HS-27A (cell line): ENCODE data around the gene POLRMT.
"Not testable (repeated sequence)": the region's sequence is repeated elsewhere in the genome, so short reads cannot be mapped to it uniquely, and the experiment has no call there.

Experiments
- DNase-seq: peaks from one replicate; pipeline ENCODE4 v3.0.0-alpha.2; 2012; ENCODE audit warnings: low read depth, missing footprints

The POLRMT gene

DNA sequence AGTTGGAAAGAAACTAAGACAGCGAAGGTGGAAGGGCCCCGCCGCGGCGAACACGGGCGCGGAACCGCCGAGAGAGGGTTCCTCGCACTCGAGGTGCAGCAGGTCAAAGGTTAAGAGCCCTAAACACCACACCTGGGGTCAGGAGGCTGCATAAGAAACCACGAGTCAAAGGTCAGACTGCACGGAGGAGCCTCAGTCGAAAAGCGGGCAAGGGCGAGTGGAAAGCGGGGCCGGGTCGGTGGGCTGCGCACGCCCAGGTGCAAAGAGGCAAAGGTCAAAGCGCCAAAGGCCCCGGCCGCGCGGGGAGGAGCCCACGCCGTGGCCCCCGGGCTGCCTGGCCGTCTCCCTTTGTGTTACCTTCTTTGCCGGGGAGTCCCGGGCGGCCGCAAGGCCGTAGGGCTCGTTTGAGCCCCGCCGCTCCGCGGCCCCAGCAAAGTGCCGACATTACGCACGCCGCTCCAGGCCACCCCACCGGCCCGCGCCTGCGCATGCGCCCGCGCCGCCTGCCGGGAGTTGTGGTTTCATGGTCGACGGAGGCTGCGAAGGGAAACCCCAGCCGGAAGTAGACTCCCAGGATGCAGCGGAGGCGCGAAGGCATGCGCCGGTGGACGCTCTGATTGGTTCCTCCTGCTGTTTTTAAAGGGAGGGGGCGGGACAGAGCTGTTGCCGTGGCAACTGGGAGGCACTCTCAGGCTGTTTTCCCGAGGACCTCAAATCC lies at the start of gene POLRMT:
TSS of gene POLRMT (minus strand) at position 470 of the 718 bp plus-strand sequence. CDS start at position 445, 25 bp downstream.
- DNase-seq, result peak; percentile 88

DNA sequence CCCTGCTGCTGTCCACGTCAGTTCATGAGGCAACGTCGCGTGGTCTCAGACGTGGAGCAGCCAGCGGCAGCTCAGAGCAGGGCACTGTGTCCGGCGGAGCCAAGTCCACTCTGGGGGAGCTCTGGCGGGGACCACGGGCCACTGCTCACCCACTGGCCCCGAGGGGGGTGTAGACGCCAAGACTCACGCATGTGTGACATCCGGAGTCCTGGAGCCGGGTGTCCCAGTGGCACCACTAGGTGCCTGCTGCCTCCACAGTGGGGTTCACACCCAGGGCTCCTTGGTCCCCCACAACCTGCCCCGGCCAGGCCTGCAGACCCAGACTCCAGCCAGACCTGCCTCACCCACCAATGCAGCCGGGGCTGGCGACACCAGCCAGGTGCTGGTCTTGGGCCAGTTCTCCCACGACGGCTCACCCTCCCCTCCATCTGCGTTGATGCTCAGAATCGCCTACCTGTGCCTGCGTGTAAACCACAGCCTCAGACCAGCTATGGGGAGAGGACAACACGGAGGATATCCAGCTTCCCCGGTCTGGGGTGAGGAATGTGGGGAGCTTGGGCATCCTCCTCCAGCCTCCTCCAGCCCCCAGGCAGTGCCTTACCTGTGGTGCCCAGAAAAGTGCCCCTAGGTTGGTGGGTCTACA lies 49.5 kb upstream of the POLRMT start:
- no peak for DNase-seq

DNA sequence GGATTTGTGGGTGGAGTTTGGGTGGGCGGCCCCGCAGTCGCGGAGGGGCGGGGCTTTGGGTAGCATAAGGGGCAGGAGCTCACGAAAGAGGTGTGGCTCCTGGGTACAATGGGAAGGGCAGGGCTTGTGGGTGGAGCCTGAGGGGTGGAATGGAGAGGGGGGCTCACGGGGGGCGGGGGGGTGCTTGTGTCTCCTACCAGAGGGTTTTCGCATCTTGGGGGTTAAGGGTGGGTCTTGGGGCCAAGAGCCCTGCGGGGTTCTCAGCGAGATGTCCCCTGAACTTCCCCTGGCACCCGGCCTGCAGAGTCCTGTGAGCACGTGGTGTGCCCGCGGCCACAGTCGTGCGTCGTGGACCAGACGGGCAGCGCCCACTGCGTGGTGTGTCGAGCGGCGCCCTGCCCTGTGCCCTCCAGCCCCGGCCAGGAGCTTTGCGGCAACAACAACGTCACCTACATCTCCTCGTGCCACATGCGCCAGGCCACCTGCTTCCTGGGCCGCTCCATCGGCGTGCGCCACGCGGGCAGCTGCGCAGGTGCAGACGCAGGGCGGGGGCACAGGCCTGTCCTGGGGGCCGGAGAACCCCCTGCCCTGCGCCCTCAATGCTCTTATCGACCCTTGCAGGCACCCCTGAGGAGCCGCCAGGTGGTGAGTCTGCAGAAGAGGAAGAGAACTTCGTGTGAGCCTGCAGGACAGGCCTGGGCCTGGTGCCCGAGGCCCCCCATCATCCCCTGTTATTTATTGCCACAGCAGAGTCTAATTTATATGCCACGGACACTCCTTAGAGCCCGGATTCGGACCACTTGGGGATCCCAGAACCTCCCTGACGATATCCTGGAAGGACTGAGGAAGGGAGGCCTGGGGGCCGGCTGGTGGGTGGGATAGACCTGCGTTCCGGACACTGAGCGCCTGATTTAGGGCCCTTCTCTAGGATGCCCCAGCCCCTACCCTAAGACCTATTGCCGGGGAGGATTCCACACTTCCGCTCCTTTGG lies 48.0 kb upstream of the POLRMT start:
- no peak for DNase-seq

DNA sequence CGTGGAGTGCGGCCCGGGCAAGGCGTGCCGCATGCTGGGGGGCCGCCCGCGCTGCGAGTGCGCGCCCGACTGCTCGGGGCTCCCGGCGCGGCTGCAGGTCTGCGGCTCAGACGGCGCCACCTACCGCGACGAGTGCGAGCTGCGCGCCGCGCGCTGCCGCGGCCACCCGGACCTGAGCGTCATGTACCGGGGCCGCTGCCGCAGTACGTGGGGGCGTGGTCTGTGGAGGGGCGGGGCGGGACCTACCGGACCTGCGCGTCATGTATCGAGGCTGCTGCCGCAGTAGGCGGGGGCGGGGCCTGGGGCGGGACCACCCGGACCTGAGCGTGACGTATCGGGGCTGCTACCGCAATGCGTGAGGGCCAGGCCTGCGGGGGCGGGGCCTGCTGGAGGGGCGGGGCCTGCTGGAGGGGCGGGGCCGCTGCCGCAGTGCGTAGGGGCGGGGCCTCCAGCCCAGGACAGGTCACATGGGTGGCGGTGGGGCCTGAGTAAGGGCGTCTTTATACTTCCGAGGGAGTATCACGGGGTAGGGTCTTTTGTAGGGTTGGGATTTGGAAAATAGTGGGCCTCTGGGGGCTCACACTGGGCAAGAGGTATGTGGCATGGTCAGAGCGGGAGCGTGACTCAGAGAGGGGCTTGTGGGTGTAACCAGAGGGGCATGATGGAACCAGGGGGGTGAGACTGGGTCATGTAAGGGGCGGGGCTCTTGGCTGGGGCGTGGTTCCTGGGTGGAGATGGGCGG lies 47.1 kb upstream of the POLRMT start:
- DNase-seq, result peak; percentile 79

DNA sequence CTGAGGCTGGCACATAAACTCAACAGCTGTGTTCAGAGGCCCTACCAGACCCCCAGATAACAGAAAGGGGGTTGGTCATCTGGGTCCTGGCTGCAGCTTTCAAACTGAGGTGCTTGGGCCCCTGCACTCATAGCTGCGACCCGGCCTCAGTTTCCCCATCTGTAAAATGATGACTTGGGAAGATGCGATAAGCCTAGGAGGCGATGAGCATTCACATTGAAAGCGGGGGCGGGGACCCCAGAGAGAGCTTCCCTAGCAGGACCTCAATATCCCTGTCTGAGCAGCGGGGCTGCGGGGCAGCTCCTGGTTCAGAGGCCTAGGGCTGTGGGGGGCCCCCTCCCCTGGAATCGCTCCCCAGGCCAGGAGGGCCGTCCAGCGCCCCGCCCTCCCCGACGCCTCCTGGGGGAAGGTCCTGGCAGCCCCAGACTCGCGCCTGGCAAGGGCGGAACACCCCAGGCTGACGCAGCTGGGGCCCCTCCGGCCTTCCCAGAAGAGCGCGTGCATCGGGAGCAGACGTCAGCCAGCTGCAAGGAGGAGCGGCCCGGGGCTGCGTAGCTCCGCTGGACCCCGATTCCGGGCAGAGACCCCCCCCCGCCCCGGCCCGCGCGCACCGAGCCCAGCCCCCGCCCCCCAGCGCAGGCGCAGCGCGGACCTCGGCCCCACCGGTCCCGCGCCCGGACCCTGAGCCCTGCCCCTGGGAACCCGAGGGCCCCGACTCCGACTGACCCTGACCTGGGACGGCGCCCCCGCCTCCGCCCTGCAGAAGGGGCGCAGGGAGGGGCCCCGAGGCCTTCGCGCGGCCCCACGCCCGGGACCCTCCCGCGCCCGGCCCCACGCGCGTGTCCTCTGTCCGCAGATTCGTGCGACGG lies 46.3 kb upstream of the POLRMT start:
- DNase-seq, result no peak

DNA sequence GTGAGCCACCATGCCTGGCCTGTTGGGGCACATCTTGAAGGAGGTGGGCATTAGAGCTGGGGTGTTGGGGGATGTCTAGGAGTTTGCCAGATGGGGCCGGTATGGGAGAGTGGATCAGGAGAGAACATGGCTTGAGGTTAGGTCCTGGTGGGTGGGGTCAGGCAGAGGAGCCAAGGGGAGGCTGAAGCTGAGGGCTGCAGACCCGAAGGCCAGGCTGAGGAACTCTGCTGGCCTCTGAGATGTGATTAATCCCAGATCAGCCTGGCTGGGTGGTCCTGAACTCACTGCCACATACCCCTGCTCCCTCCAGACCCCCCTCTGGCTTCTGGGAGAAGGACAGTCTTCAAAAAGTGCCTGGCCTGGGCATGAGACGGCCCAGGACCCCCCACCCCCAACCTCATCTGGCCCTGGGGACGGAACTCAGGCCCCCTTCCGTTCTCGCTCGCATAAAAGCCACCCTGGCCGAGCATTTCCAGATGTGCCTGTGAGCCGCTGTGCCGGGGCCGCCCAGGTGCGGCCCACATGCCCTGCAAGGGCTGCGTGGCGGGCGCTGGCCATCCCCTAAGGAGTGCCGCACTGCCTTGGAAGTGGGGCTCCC lies 45.6 kb upstream of the POLRMT start:
- no peak for DNase-seq

DNA sequence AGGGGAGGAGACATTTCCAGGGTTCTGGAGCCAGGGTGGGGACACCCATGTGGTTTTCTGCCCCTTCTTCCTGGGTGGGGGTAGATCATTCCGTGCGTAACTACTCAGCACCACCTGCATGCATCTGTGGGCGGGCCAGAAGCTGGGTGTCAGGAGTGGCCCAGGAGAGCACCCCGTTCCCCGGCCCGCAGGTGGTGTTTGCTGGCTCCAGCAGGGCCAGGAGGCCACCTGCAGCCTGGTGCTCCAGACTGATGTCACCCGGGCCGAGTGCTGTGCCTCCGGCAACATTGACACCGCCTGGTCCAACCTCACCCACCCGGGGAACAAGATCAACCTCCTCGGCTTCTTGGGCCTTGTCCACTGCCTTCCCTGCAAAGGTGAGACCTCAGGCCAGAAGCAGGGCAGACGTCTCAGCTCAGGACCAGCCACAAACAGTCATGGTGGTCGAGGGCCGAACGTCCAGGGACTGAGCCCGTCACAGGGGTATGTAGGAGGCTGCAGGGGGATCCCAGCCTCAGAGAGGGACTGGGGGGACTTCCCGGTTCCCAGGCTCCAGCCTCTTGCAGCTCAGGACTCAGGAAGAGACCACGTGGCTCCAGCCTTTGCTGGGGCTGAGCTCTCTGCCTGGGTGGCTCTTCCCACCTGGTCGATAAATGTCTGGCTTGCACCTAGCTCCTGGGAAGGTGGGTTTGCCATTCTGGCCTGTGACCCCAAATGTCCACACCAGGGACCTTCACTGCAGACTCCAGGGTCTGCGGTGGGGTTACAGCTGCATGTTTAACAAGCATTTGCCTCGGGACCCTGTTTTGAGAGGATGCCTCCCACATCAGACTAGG lies 44.5 kb upstream of the POLRMT start:
- no peak for DNase-seq

DNA sequence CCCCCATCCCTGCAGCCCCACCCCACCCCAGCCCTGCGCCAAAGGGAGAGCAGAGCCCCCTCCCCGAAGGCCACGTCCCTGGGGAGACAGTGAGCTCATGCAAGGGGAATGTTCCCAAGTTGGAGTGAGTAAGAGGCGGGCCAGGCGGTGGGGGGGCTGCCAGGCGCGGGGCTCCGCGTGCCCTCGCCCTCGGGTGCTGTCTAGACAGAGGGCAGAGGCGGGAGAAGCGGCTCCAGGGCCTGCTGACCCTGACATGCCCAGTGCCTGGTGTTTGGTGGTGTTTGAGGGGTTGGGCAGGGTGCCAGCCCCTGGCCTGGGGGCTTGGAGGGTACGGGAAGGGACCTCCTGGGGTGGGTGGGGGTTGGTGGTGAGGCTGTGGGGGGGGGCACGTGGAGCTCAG lies 43.9 kb upstream of the POLRMT start:
- DNase-seq, result peak; percentile 73

DNA sequence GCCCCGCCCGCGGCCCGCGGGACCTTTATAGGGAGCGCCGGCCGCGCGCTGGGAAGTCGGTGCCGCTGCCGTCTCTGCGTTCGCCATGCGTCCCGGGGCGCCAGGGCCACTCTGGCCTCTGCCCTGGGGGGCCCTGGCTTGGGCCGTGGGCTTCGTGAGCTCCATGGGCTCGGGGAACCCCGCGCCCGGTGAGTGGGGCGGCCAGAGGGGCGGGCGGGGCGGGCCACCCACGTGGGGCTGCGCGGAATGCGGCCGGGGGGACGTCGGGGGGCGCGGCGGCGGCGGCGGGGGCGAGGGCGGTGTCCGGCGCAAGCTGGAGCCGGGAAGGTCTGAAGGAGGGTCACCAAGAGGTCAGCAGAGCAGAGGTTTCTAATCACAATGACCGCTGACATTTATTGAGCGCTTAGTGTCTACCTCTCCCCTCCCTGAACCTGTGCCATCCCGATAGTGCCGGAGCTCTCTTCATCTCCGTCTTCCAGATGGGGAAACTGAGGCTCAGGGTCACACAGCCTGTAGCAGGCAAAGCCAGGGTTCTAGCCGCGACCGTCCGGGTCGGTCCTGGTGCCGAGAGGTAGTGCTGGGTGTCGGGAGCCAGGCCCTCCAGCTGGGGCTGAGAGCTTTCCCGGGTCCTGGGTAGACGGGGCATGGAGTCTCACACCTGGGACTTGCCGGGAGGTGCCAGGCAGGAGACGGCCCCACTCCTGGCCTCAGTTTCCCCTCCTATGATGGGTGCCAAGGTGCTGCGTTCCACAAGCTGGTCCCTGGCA lies 43.2 kb upstream of the POLRMT start, which contains the start of gene FSTL3:
TSS of gene FSTL3 (plus strand) at position 54 of the 767 bp plus-strand sequence. CDS start at position 86, 32 bp downstream.
- no peak for DNase-seq

DNA sequence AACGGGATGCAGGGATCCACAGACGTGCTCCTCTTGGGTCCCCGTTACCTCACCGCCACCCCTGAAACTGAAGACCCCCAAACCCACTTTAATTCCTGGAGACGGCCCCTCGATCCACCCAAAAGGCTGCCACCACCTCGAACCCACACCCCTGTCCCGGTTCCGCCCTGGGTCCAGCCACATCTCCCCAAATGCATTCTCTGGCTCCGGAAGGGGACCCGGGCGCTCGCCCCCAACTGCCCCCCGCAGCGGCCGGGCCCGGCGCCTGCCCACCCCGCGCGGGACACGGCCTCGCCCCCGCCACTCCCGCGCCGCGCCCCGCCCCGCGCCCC lies 42.6 kb upstream of the POLRMT start:
- DNase-seq, result no peak

DNA sequence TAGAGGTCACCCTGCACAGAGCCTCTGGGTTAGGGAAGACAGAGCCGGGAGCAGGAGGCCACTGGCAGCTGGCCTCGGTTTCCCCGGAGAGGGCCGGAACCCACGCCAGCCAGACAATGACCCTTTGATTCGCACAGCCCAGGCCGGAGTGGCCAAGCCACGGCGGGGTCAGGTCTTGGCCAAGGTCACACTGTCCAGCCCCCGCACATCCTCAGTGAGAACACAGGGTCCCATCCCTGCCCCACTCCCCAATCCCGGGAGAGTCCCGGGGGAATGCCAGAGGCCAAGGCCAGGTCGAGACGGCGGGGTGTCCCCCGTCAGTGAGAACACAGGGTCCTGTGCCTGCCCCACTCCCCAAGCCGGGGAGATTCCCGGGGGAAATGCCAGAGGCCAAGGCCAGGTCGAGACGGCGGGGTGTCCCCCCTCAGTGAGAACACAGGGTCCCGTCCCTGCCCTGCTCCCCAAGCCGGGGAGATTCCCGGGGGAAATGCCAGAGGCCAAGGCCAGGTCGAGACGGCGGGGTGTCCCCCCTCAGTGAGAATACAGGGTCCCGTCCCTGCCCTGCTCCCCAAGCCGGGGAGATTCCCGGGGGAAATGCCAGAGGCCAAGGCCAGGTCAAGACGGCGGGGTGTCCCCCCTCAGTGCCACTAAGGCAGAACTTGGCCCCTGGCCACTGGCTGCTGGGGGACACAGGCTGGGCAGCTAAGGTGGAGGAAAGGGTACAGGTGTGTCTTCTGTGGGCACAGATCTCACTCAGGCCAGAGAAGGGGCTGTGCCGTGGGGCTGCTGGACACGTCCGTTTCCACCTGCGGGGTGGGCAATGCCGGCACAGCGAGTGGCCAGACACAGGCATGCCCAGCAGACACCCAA lies 41.2 kb upstream of the POLRMT start:
- no peak for DNase-seq

DNA sequence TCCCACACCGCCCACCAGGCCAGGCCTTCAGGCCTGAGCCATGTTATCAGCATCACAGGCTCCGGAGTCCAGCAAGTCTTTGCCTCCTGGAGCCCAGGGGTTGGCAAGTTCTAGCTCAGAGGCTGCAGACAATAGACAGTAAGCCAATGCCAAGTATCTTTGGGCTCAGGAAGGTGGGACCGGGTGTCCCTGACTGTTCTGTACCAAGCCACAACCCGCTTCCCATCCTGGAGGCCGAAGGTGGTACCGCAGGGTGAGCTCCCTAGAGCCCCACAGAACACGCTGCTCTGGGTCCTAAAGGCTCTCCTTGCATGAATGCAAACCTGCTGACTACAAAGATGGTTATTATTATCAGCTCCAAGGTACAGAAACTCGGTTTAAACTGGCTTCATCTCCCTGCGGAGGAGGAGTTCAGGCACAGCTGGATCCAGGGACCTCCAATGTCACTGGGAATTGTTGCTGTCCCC lies 37.3 kb upstream of the POLRMT start:
- DNase-seq, result no peak

DNA sequence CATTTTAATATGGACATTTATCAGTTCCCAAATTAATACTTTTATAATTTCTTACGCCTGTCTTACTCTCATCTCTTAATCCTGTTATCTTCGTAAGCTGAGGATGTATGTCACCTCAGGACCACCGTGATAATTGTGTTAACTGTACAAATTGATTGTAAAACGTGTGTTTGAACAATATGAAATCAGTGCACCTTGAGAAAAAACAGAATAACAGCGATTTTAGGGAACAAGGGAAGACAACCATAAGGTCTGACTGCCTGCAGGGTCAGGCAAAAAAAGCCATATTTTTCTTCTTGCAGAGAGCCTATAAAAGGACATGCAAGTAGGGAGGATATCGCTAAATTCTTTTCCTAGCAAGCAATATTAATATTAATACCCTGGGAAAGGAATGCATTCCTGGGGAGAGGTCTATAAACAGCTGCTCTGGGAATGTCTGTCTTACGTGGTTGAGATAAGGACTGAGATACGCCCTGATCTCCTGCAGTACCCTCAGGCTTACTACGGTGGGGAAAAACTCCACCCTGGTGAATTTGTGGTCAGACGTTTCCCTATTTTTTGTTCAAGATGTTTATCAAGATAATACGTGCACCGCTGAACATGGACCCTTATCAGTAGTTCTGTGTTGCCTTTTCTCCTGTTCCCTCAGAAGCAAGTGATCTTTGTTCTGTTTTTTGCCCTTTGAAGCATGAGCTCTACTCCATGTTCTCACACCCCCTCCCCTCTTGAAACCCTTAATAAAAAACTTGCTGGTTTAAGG lies 35.5 kb upstream of the POLRMT start:
- not testable (repeated sequence) for DNase-seq

DNA sequence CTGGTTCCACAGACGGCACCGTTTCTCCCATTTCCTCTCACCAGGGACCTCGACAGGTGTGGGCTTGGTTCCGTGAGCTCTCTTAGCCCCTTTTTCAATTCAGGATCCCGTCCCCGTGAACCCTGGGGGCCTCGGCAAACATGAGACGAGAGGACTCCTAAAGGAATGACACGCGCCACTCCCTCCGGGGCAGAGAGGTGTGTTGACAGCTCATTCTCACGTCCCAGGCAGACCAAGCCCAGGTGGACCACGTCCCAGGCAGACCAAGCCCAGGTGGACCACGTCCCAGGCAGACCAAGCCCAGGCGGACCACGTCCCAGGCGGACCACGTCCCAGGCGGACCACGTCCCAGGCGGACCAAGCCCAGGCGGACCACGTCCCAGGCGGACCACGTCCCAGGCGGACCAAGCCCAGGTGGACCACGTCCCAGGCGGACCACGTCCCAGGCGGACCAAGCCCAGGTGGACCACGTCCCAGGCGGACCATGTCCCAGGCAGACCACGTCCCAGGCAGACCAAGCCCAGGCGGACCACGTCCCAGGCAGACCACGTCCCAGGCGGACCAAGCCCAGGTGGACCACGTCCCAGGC lies 33.7 kb upstream of the POLRMT start:
- not testable (repeated sequence) for DNase-seq

DNA sequence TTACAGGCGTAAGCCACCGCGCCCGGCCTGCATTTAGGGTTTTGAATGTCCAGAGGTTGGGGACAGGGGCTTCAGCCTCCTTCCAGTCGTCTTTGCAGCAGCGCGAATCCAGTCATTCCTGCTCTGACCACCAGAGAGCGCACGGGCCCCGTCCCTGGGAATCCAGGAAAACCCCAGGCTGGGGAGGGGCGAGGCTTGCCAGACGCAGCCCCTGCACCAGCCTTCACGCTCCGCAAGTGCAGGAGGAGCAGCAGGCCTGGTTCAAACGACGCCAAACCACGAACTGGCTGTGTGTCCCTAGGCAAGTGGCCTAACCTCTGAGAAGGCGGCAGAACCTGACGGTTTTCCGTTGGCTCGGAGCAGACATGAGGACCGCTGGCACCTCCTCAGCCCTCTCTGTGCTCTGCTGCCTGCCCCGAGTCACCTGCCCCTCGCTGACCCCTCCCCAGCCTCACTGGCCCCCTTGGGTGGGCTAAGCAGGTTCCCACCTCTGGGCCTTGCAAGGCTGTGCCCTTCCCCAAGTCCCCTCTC lies 31.6 kb upstream of the POLRMT start:
- no peak for DNase-seq

DNA sequence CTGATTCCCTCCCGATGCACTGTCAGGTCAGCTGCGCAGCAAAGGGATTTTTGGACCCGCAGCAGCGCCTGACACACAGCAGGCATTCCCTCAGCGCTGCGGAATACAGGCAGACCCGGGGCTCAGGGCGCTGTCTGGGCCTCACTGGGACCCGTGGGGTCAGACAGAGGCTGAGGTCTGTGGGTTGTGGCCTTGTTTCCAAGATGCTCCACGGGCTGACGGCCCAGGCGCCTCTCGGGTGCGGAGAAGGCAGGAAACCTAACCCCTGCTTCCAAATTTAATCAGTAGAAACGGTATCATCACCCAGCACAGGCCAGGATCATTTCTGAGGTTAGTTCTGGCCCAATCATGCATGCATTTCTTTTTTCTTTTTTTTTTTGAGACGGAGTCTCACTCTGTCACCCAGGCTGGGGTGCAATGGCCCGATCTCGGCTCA lies 30.4 kb upstream of the POLRMT start:
- DNase-seq, result no peak
